Placental epithelial cell (primary cell): ENCODE results near the gene HEPACAM2. TPM values are rescaled to one million over a fixed set of nuclear protein-coding genes. Genes with fewer than 3 reads are reported as not detected.

Experiments
- total RNA-seq: library from RNA; depleted of rRNA; stranded (reverse); fragments of >200 nt; gene quantifications from 2 replicates; pipeline ENCODE4 v1.2.3, GENCODE V29; 2012

Gene HEPACAM2
- total RNA-seq = not detected in 2 replicates

DNA sequence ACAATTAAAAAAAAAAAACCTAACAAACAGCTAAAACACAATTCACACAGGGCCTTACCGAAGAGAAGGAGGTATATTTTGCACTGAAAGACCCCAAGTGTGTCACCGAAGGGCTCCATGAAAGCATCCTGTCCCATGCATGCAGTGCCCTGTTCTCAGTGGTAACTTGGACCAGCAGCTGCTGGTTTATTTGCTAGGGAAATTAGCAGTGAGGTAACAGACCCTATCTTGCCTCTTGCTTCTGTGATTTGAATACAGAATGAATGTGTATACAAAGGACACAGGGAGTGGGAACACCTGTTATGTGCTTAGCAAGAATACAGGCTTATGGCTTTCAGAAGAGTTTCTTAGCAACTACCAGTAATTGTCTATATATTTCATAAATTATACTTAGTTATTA, at the start of gene HEPACAM2:
HEPACAM2 (minus strand) TSS at position 160 of the 400 bp plus-strand sequence.

DNA sequence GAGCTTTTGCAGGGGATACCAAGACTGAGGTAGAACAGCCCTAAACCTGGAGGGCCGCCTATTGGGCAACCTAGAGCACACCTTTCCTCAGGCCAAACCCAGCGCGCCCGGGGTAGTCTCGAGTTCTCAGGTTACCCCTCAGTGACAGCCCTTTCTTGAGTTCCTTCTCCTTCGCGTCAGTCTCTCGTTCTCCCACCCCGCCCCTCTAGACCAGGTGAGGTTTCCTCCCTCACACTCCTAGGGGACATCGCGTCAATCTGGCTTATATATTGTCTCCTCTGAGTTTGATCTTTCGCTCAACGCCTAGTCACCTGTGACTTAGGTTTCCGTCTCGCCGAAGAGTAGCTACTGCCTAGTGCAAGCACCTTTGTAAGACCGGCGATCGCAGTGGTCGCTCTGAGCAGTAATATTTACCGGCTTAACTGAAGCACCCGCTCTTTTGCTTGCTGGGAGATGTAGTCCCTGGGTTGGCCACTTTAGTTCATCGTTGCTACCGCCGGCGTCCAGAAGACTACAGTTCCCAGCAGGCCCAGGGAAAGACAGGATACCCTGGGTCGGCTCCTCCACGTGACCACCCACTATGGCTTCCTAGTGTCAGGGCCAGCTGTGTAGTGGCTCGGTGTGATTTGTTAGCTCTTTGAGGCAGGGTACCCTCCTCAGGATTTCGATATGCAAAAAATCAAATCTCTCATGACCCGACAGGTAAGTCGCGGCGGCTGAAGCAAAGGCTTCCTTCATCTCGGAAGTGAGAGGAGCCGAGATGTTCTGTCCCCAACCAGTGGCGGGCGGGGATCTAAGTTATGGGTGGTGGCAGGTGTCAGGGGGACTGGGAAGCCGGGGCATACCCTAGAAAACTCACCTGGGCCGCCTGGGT, 5.8 kb upstream of the HEPACAM2 start, which contains the start of gene VPS50:
VPS50 (plus strand) TSS at position 568 of the 874 bp plus-strand sequence; CDS start at position 670, 102 bp downstream.

DNA sequence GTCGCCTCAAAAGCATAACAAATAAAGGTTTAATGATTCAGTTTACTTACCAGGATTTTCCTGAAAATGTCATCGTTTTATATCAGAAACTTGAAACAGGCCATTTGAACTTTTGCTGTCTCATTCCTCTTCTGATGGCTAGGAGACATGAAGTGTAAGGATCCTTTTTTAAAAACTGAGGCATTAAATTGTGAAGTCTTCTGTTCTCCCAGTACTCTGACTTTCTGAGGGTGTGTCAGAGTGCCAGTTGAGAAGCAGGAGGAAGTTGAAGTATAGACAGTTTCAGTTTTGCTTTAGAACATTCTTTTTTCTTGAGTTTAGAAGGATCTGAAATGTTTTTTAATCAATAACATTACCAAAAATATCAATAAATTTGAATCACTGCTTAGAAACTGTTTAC, 78.1 kb downstream of the HEPACAM2 start, which contains the start of gene SAMD9L:
SAMD9L (minus strand) TSS at position 242 of the 400 bp plus-strand sequence. CDS start 12,414 bp downstream, outside the sequence.

Other genes with a start within 250 kb of the HEPACAM2 start
- 9.8 and 11.1 TPM in 2 replicates for gene SAMD9, start 108.5 kb downstream of the HEPACAM2 start, total RNA-seq
- gene SAMD9L, start 78.1 kb downstream of the HEPACAM2 start, total RNA-seq = 0.11 and 0.79 TPM in 2 replicates
- gene VPS50, start 5.9 kb upstream of the HEPACAM2 start, total RNA-seq = 21.6 and 25.4 TPM in 2 replicates